K562 (cell line): ENCODE measurements around the gene METTL21C. TPM values are rescaled to one million over a fixed set of nuclear protein-coding genes. Genes with fewer than 3 reads are reported as not detected.

Experiments used
- ATAC-seq: fragments of 200-7000 bp; cut with Tn5 transposase; 3 replicates; pipeline ENCODE4 v1.9.1; 2020; ENCODE audit warnings: moderate library complexity
- BruUV-seq: library from RNA; stranded (reverse); fragments of 400-500 nt; replicated peaks from 2 replicates; lab custom pipeline; 2021; lab: Mats Ljungman, UMichigan
- CTCF ChIA-PET: fragments of 300-600 bp; formaldehyde crosslinking; extraction: SDS; loops from one replicate; lab custom pipeline; 2021; ENCODE audit warnings: low intra/inter-chr PET ratio; lab: Yijun Ruan, JAX
- POLR2A ChIA-PET: fragments of 300-600, 350-650 bp; sonication (Branson Sonifier 250); formaldehyde crosslinking; extraction: SDS; loops from one replicate; lab custom pipeline; 2021; ENCODE audit warnings: antibody characterized with exemption, inconsistent platforms; lab: Yijun Ruan, JAX
- DNase-seq, 4 experiments: peaks; one replicate each; pipeline versions ENCODE4 v3.0.0 to v3.0.0-alpha.2; 2011 to 2018; ENCODE audit warnings: low spot score in 3 of 4, mixed read lengths in 3 of 4; ENCODE audit errors: extremely low read depth in 1 of 4
- FAIRE-seq: peaks from 2 replicates; lab custom pipeline; 2011; peaks lifted over from hg19 to GRCh38; lab: Jason Lieb, UNC
- H2AFZ ChIP-seq: 2 replicates; pipeline ENCODE4 v1.6.0; 2011; ENCODE audit warnings: low read depth, low read length, control low read depth, inconsistent platforms
- H3K27ac ChIP-seq: fragments of 200-600 bp; 3 replicates; pipeline ENCODE4 v1.8.0; 2011; ENCODE audit warnings: low read depth, mild to moderate bottlenecking, control low read depth, inconsistent platforms, low read length, moderate library complexity, mixed read lengths; ENCODE audit errors: extremely low read depth
- H3K27me3 ChIP-seq, 2 experiments: fragments of 300-600 bp in 1 of 2; 2 replicates in 1 of 2; 3 replicates in 1 of 2; pipeline versions ENCODE4 v1.6.0 to v1.8.0; 2011; ENCODE audit warnings: inconsistent platforms in 2 of 2, low read length in 2 of 2, mild to moderate bottlenecking in 1 of 2, mixed read lengths in 1 of 2, moderate library complexity in 1 of 2; ENCODE audit not compliant: control insufficient read depth in 2 of 2, insufficient read depth in 2 of 2
- H3K36me3 ChIP-seq: fragments of 300-600 bp; 3 replicates; pipeline ENCODE4 v1.8.0; 2011; ENCODE audit warnings: mild to moderate bottlenecking, low read length, inconsistent platforms; ENCODE audit not compliant: control insufficient read depth, insufficient read depth
- H3K4me1 ChIP-seq, 2 experiments: fragments of 200-600 bp in 1 of 2; replicated peaks in 1 of 2; 2 replicates in 1 of 2; 3 replicates in 1 of 2; pipeline versions ENCODE4 v1.5.1 to v1.8.0; 2011; ENCODE audit warnings: inconsistent platforms in 2 of 2, low read length in 2 of 2, mild to moderate bottlenecking in 1 of 2, mixed read lengths in 1 of 2, moderate library complexity in 1 of 2; ENCODE audit not compliant: control insufficient read depth in 2 of 2, insufficient read depth in 2 of 2
- H3K4me2 ChIP-seq: 2 replicates; pipeline ENCODE4 v1.6.1; 2011; ENCODE audit warnings: low read length, control low read depth, inconsistent platforms, mixed read lengths; ENCODE audit not compliant: insufficient read depth
- H3K4me3 ChIP-seq: fragments of 200-600 bp; sonication (generic), shearing (Covaris generic); 2 replicates; pipeline ENCODE4 v1.5.1; 2016; ENCODE audit warnings: control low read depth, inconsistent platforms
- H3K79me2 ChIP-seq: fragments of 200-600 bp; 3 replicates; pipeline ENCODE4 v1.8.0; 2011; ENCODE audit warnings: low read length, inconsistent platforms; ENCODE audit not compliant: control insufficient read depth, insufficient read depth
- H3K9ac ChIP-seq, 2 experiments: 2 replicates each; pipeline versions ENCODE4 v1.6.0 to v1.6.1; 2011; ENCODE audit warnings: low read depth in 2 of 2, low read length in 2 of 2, control low read depth in 1 of 2, inconsistent platforms in 1 of 2, mild to moderate bottlenecking in 1 of 2, mixed read lengths in 1 of 2; ENCODE audit not compliant: insufficient read depth in 1 of 2
- H3K9me1 ChIP-seq: one replicate; pipeline ENCODE4 v1.6.0; 2011; ENCODE audit warnings: inconsistent platforms, mild to moderate bottlenecking, low read length, moderate library complexity; ENCODE audit not compliant: control insufficient read depth, insufficient read depth
- H3K9me3 ChIP-seq: replicated peaks from 2 replicates; pipeline ENCODE4 v1.5.1; 2011; ENCODE audit warnings: low read depth, low read length, inconsistent platforms; ENCODE audit not compliant: control insufficient read depth, insufficient read depth
- H4K20me1 ChIP-seq: replicated peaks from 2 replicates; pipeline ENCODE4 v1.6.1; 2011; ENCODE audit warnings: low read length, inconsistent platforms, mixed read lengths; ENCODE audit not compliant: control insufficient read depth, insufficient read depth
- BHLHE40 ChIP-seq: IDR thresholded peaks from 2 replicates; pipeline ENCODE4 v1.6.1; 2011; ENCODE audit warnings: low read length, improper control_type of control experiment
- FOSL1 ChIP-seq: fragments of 200-800 bp; sonication (Bioruptor generic); conservative IDR thresholded peaks from 2 replicates; pipeline ENCODE4 v1.6.1; 2016; ENCODE audit warnings: missing genetic modification characterization, missing compliant biosample characterization
- HDAC1 ChIP-seq, 2 experiments: fragments of 450-650 bp; IDR thresholded peaks; 2 replicates each; pipeline ENCODE4 v1.6.1; 2016 to 2017; ENCODE audit warnings: inconsistent platforms in 1 of 2, mild to moderate bottlenecking in 1 of 2, moderate library complexity in 1 of 2
- POLR2A ChIP-seq: fragments of 450-650 bp; conservative IDR thresholded peaks from 2 replicates; pipeline ENCODE4 v1.6.1; 2016
- PTBP1 ChIP-seq: fragments of 200-400 bp; formaldehyde crosslinking; IDR thresholded peaks from 2 replicates; pipeline ENCODE4 v1.6.1; 2017; ENCODE audit warnings: low read depth, low read length
- SRSF7 ChIP-seq: fragments of 200-400 bp; formaldehyde crosslinking; optimal IDR thresholded peaks from 2 replicates; pipeline ENCODE3; 2017; ENCODE audit warnings: mild to moderate bottlenecking, low read depth, low read length
- WGBS: fragments of 100-300 bp; shearing (Covaris generic); methylation state at CpG from one replicate; pipeline ENCODE4 v1.1.6; 2016; ENCODE audit warnings: low coverage, mixed read lengths; ENCODE audit not compliant: insufficient coverage; ENCODE audit errors: missing lambda C conversion rate; 5-methylcytosine and 5-hydroxymethylcytosine counted together
- in situ Hi-C: fragments of 300-500 bp; cut with MboI; formaldehyde crosslinking; loops from 4 replicates; pipeline ENCODE4 v1.15.0; 2018; ENCODE audit warnings: inconsistent platforms, mixed read lengths
- intact Hi-C: fragments of 100-400 bp; cut with micrococcal nuclease; formaldehyde crosslinking; loops from 2 replicates; pipeline ENCODE4 v1.14.2; 2022
- polyA plus RNA-seq, 8 experiments: library from polyadenylated mRNA; depleted of rRNA in 4 of 8; stranded (reverse) in 5 of 8; unstranded in 3 of 8; fragments of >200 nt; fragmentation: Nextera tagmentation in 2 of 8; fragmentation: Illumina TruSeq in 1 of 8; extraction: Ambion mirVana in 2 of 8; extraction: Trizol in 1 of 8; gene quantifications; 2 replicates each; pipeline versions ENCODE4 v1.2.1 to v1.2.3, GENCODE V29; 2011 to 2014; ENCODE audit warnings: inconsistent platforms in 1 of 8, missing spikeins in 1 of 8
- total RNA-seq, 7 experiments: library from RNA; depleted of rRNA in 6 of 7; stranded (reverse); fragments of >200 nt in 6 of 7; fragmentation: Illumina TruSeq in 2 of 7; extraction: Trizol in 2 of 7; gene quantifications; 2 replicates each; pipeline versions ENCODE4 v1.2.1 to v1.2.3, GENCODE V29; 2011 to 2021; ENCODE audit warnings: low replicate concordance in 1 of 7
- TF ChIP-seq, protein P1 (sequence below), 2 experiments: fragments of 450-650 bp; formaldehyde crosslinking in 1 of 2; IDR thresholded peaks; 2 replicates each; pipeline versions ENCODE4 v1.4.0 to v1.6.1; 2014 to 2020; ENCODE audit warnings: mild to moderate bottlenecking in 2 of 2, borderline replicate concordance in 1 of 2, low read depth in 1 of 2
- TF ChIP-seq, protein P2 (sequence below): sonication (generic); formaldehyde crosslinking; IDR thresholded peaks from 2 replicates; pipeline ENCODE4 v1.8.0; 2022; ENCODE audit warnings: mild to moderate bottlenecking, missing genetic modification reagents
- TF ChIP-seq, protein P3 (sequence below): fragments of 450-650 bp; IDR thresholded peaks from 2 replicates; pipeline ENCODE4 v1.6.1; 2018; ENCODE audit warnings: mild to moderate bottlenecking, low read depth; ENCODE audit not compliant: partially characterized antibody
- TF ChIP-seq, protein P4 (sequence below): IDR thresholded peaks from 2 replicates; pipeline ENCODE4 v1.6.1; 2014; ENCODE audit warnings: antibody characterized with exemption

METTL21C gene
- total and polyA plus RNA-seq, 9 of the 15 experiments (the other 6 are each of a cell fraction or from before 2014, with no cell fraction given): not detected

DNA sequence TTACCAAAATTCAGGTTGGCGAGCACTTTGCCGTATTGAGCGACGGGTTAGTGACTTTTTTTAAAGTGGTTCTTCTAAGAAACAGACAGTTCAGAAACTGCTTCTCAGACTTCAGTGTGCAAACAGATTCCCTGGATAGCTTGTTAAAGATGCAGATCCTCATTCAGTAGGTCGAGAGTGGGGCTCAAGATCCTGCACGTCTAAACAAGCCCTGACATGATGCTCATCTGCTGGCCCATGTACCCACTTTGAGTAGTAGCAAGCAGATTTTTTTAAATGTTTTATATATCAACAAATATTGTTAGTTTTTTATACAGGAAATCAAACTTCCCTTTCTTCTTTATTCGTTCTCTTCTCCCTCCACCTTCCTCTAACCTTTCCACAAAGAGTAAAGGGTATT is 7.3 kb downstream of the METTL21C start:
- Histone ChIP-seq H3K9me3 (no peaks in the 10 kb centered on the region), H3K27ac (no peak overlapping the region), H3K9ac (no peak overlapping the region), H3K36me3 (no peaks in the 10 kb centered on the region), H4K20me1 (no peaks in the 10 kb centered on the region), H3K4me1 (no peaks in the 10 kb centered on the region), H3K4me2 (no peak overlapping the region), H3K4me3 (no peak overlapping the region), H3K27me3 (peaks cover 5 to 21% of the 10 kb centered on the region in 2 experiments; a peak in 3 of 5 replicates), H3K79me2 (no peaks in the 10 kb centered on the region), H2AFZ (no peak overlapping the region), H3K9me1 (no peaks in the 10 kb centered on the region)
- in situ Hi-C loops: no loop called here
- ATAC-seq: no peak
- TF ChIP-seq, protein P1, sequence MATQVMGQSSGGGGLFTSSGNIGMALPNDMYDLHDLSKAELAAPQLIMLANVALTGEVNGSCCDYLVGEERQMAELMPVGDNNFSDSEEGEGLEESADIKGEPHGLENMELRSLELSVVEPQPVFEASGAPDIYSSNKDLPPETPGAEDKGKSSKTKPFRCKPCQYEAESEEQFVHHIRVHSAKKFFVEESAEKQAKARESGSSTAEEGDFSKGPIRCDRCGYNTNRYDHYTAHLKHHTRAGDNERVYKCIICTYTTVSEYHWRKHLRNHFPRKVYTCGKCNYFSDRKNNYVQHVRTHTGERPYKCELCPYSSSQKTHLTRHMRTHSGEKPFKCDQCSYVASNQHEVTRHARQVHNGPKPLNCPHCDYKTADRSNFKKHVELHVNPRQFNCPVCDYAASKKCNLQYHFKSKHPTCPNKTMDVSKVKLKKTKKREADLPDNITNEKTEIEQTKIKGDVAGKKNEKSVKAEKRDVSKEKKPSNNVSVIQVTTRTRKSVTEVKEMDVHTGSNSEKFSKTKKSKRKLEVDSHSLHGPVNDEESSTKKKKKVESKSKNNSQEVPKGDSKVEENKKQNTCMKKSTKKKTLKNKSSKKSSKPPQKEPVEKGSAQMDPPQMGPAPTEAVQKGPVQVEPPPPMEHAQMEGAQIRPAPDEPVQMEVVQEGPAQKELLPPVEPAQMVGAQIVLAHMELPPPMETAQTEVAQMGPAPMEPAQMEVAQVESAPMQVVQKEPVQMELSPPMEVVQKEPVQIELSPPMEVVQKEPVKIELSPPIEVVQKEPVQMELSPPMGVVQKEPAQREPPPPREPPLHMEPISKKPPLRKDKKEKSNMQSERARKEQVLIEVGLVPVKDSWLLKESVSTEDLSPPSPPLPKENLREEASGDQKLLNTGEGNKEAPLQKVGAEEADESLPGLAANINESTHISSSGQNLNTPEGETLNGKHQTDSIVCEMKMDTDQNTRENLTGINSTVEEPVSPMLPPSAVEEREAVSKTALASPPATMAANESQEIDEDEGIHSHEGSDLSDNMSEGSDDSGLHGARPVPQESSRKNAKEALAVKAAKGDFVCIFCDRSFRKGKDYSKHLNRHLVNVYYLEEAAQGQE (IDR thresholded peaks at IDR 0.05; ENCODE audit: borderline replicate concordance): no peak
- TF ChIP-seq, protein P1 (CRISPR knock-in tag; IDR thresholded peaks at IDR 0.05; ENCODE audit: low read depth): no peak
- no peak for TF ChIP-seq HDAC1 (IDR thresholded peaks at IDR 0.05)
- TF ChIP-seq, protein P2, sequence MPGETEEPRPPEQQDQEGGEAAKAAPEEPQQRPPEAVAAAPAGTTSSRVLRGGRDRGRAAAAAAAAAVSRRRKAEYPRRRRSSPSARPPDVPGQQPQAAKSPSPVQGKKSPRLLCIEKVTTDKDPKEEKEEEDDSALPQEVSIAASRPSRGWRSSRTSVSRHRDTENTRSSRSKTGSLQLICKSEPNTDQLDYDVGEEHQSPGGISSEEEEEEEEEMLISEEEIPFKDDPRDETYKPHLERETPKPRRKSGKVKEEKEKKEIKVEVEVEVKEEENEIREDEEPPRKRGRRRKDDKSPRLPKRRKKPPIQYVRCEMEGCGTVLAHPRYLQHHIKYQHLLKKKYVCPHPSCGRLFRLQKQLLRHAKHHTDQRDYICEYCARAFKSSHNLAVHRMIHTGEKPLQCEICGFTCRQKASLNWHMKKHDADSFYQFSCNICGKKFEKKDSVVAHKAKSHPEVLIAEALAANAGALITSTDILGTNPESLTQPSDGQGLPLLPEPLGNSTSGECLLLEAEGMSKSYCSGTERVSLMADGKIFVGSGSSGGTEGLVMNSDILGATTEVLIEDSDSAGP (CRISPR knock-in tag): no peak
- no peak for TF ChIP-seq POLR2A
- TF ChIP-seq FOSL1 (tag): no peak
- no peak for TF ChIP-seq SRSF7
- no peak for TF ChIP-seq PTBP1
- no peak for TF ChIP-seq BHLHE40
- TF ChIP-seq, protein P3, sequence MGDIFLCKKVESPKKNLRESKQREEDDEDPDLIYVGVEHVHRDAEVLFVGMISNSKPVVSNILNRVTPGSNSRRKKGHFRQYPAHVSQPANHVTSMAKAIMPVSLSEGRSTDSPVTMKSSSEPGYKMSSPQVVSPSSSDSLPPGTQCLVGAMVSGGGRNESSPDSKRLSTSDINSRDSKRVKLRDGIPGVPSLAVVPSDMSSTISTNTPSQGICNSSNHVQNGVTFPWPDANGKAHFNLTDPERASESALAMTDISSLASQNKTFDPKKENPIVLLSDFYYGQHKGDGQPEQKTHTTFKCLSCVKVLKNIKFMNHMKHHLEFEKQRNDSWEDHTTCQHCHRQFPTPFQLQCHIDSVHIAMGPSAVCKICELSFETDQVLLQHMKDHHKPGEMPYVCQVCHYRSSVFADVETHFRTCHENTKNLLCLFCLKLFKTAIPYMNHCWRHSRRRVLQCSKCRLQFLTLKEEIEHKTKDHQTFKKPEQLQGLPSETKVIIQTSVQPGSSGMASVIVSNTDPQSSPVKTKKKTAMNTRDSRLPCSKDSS: no peak
- TF ChIP-seq, protein P4, sequence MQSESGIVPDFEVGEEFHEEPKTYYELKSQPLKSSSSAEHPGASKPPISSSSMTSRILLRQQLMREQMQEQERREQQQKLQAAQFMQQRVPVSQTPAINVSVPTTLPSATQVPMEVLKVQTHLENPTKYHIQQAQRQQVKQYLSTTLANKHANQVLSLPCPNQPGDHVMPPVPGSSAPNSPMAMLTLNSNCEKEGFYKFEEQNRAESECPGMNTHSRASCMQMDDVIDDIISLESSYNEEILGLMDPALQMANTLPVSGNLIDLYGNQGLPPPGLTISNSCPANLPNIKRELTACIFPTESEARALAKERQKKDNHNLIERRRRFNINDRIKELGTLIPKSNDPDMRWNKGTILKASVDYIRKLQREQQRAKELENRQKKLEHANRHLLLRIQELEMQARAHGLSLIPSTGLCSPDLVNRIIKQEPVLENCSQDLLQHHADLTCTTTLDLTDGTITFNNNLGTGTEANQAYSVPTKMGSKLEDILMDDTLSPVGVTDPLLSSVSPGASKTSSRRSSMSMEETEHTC: no peak
- no TSS peak for BruUV-seq
- WGBS: 24% methylated on average over 7 of the region's 7 CpGs
- POLR2A ChIA-PET: no interaction called here
- CTCF ChIA-PET: no interaction called here
- FAIRE-seq: no peak
- intact Hi-C loops: no loop called here
- DNase-seq: no peak
